ENCODE measurements around the gene ZFPM1.

Gene ZFPM1

GRCh38 chr16:88552815-88553214 lies 99.7 kb downstream of the ZFPM1 start:
- Histone ChIP-seq H3K27ac (replicated peaks) (no peak overlapping the region), H3K27me3 (ENCODE audit: insufficient read depth, poor library complexity, severe bottlenecking) (no peaks in the 10 kb centered on the region), H3K4me3 (replicated peaks; ENCODE audit: insufficient read depth, low read length) (no peak overlapping the region)
- TF ChIP-seq SPI1 (IDR thresholded peaks at IDR 0.05; ENCODE audit: borderline replicate concordance, low read depth) (no peak), REST (IDR thresholded peaks at IDR 0.05; ENCODE audit: insufficient replicate concordance, low read depth) (no peak), GABPA (IDR thresholded peaks at IDR 0.05; ENCODE audit: low read depth) (no peak), CTCF (IDR thresholded peaks at IDR 0.05; ENCODE audit: insufficient read depth, low read length) (no peak), POLR2AphosphoS5 (IDR thresholded peaks at IDR 0.05; ENCODE audit: low read depth) (no peak)
- DNase-seq (ENCODE audit: low read depth in 1 of 2, low spot score in 1 of 2) = no peak

GRCh38 chr16:88553739-88554138 lies 100.7 kb downstream of the ZFPM1 start:
- H3K4me3 ChIP-seq (replicated peaks; ENCODE audit: insufficient read depth, low read length) = no peak overlapping the region

More at GRCh38 chr16:88553739-88554138, 100.7 kb downstream of the ZFPM1 start:
- Histone ChIP-seq H3K27me3 (ENCODE audit: insufficient read depth, poor library complexity, severe bottlenecking) (no peaks in the 10 kb centered on the region), H3K27ac (replicated peaks) (no peak overlapping the region)
- no peak for DNase-seq (ENCODE audit: low read depth in 1 of 2, low spot score in 1 of 2)
- no peak for TF ChIP-seq CTCF (IDR thresholded peaks at IDR 0.05; ENCODE audit: insufficient read depth, low read length)
- no peak for TF ChIP-seq POLR2AphosphoS5 (IDR thresholded peaks at IDR 0.05; ENCODE audit: low read depth)
- no peak for TF ChIP-seq REST (IDR thresholded peaks at IDR 0.05; ENCODE audit: insufficient replicate concordance, low read depth)
- TF ChIP-seq GABPA (IDR thresholded peaks at IDR 0.05; ENCODE audit: low read depth) = no peak
- TF ChIP-seq SPI1 (IDR thresholded peaks at IDR 0.05; ENCODE audit: borderline replicate concordance, low read depth) = no peak

Measured in HL-60 (cell line).